GF-D8 (cell line): ENCODE results near the gene GMFB.

Experiments
- DNase-seq: peaks from one replicate; lab custom pipeline; 2025; lab: John Stamatoyannopoulos, UW

GMFB gene

DNA sequence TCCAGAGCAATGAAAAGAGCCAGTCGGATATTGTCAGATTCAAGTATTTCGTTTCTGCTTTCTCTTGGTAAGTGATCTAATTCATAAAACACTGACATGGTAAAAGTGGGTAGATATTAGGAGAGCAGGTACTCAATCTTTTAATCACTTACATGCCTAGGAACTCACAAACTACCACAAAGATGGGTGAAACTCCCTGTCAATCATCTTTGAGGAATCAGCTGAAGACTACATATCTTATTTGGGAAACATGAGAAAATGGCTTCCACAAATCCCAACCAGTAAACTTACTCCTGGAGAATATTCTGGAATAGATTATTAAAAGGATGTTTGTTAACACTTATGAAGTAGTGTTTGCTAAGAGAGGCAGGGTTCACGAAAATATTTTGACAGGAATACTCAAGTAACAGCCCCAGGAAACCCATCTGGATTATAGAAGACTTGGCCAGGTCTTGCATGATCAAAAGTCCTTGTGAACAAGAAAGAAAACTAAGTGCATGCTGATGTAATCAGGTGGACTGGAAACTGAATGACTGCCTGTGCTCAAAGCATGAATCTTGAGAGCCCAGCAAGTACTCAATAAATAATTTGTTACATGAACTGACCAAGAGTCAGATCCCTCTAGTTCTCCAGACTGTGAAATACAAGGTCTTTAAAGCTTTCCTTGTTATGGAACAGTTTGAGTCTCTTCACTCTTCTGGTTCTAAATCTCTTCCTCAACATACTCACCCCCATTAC, 63.1 kb downstream of the GMFB start:
- DNase-seq = no peak

DNA sequence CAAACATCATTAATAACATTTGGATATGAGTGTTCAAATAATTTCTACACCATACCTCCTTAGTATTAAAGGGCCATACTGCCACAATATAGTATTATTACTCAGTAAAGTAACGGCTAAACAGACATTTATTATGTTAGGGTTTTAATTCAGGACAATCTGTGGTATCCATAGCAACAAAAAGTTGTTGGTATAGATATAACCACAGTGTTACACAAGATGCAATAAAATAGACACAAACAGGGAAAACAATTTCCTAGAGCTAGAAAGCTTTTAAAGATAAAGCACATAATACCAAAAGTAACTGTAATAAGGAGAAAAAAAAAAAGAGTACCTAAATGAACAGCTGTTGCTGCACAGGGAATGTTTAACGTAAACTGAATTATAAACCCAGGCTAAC, 63.7 kb downstream of the GMFB start:
- DNase-seq = no peak
